Measurements from ENCODE around the gene LRRC1. TPM values are rescaled to one million over a fixed set of nuclear protein-coding genes. Genes with fewer than 3 reads are reported as not detected.

The LRRC1 gene
- total RNA-seq, 4 donors from 2014 or later, result 41.7 to 52.4 (median 48.4) TPM

GRCh38 chr6:53799340-53799739 lies 4.5 kb downstream of the LRRC1 start:
- H3K27me3 ChIP-seq, result no peaks in the 10 kb centered on the region
- TF ChIP-seq POLR2A (IDR thresholded peaks at IDR 0.05), result no peak
- TF ChIP-seq CTCF (IDR thresholded peaks at IDR 0.05), result no peak
- peaks cover 14 to 34% of the 10 kb centered on the region in 2 donors for H3K4me1 ChIP-seq
- H3K27ac ChIP-seq, result no peak overlapping the region
- WGBS, 2 donors, result 98% methylated on average over 3 of the region's 3 CpGs
- no peak overlapping the region for H3K4me3 ChIP-seq (replicated peaks in 1 of 3)
- H3K9me3 ChIP-seq, result no peaks in the 10 kb centered on the region
- intact Hi-C loops (cut with DNase I), result loop anchor here (10.0 kb wide), 1 partner anchor 145 kb away; no protein-coding TSS in a partner anchor
- H3K36me3 ChIP-seq, result no peaks in the 10 kb centered on the region
- no peak for DNase-seq

GRCh38 chr6:53801022-53801421 lies 6.2 kb downstream of the LRRC1 start:
- no peaks in the 10 kb centered on the region for H3K36me3 ChIP-seq
- no peaks in the 10 kb centered on the region for H3K9me3 ChIP-seq
- intact Hi-C loops (cut with DNase I), result no loop called here
- H3K4me3 ChIP-seq (replicated peaks in 1 of 3), result no peak overlapping the region
- TF ChIP-seq POLR2A (IDR thresholded peaks at IDR 0.05) (no peak), CTCF (IDR thresholded peaks at IDR 0.05) (no peak)
- no peak for DNase-seq
- H3K4me1 ChIP-seq, result peaks cover 24 to 50% of the 10 kb centered on the region in 2 donors
- WGBS, 2 donors, result 96 to 100% methylated on average over 1 of the region's 1 CpG
- no peak overlapping the region for H3K27ac ChIP-seq
- no peaks in the 10 kb centered on the region for H3K27me3 ChIP-seq

GRCh38 chr6:53802582-53802981 lies 7.8 kb downstream of the LRRC1 start:
- TF ChIP-seq CTCF (IDR thresholded peaks at IDR 0.05) (no peak), POLR2A (IDR thresholded peaks at IDR 0.05) (no peak)
- Histone ChIP-seq H3K4me3 (replicated peaks in 1 of 3) (no peak overlapping the region), H3K4me1 (peaks cover 18 to 43% of the 10 kb centered on the region in 2 donors), H3K27me3 (no peaks in the 10 kb centered on the region), H3K9me3 (no peaks in the 10 kb centered on the region), H3K36me3 (no peaks in the 10 kb centered on the region), H3K27ac (no peak overlapping the region)
- intact Hi-C loops (cut with DNase I), result no loop called here
- DNase-seq, result no peak

GRCh38 chr6:53803081-53803860 lies 8.5 kb downstream of the LRRC1 start:
- H3K4me1 ChIP-seq, result peaks cover 18 to 38% of the 10 kb centered on the region in 2 donors
- TF ChIP-seq POLR2A (IDR thresholded peaks at IDR 0.05) (no peak), CTCF (IDR thresholded peaks at IDR 0.05) (no peak)
- H3K9me3 ChIP-seq, result no peaks in the 10 kb centered on the region
- intact Hi-C loops (cut with DNase I), result no loop called here
- no peak for DNase-seq
- no peaks in the 10 kb centered on the region for H3K27me3 ChIP-seq
- WGBS, 2 donors, result 78 to 87% methylated on average over 6 of the region's 6 CpGs
- H3K4me3 ChIP-seq (replicated peaks in 1 of 3), result no peak overlapping the region
- no peak overlapping the region for H3K27ac ChIP-seq
- no peaks in the 10 kb centered on the region for H3K36me3 ChIP-seq

GRCh38 chr6:53805016-53805415 lies 10.2 kb downstream of the LRRC1 start:
- peak; percentile 36 to 46 for DNase-seq
- Histone ChIP-seq H3K9me3 (no peaks in the 10 kb centered on the region), H3K4me1 (peaks cover 23 to 39% of the 10 kb centered on the region in 2 donors), H3K27ac (peak overlapping the region in 1 of 3 donors; percentile 13), H3K4me3 (replicated peaks in 1 of 3) (no peak overlapping the region), H3K36me3 (no peaks in the 10 kb centered on the region), H3K27me3 (no peaks in the 10 kb centered on the region)
- TF ChIP-seq POLR2A (IDR thresholded peaks at IDR 0.05) (no peak), CTCF (IDR thresholded peaks at IDR 0.05) (no peak)
- intact Hi-C loops (cut with DNase I), result no loop called here
- WGBS, 2 donors, result 33 to 40% methylated on average over 7 of the region's 7 CpGs

Measured in thyroid gland (tissue), 4 donors.